ENCODE data around the gene SAP25.

Gene SAP25

DNA sequence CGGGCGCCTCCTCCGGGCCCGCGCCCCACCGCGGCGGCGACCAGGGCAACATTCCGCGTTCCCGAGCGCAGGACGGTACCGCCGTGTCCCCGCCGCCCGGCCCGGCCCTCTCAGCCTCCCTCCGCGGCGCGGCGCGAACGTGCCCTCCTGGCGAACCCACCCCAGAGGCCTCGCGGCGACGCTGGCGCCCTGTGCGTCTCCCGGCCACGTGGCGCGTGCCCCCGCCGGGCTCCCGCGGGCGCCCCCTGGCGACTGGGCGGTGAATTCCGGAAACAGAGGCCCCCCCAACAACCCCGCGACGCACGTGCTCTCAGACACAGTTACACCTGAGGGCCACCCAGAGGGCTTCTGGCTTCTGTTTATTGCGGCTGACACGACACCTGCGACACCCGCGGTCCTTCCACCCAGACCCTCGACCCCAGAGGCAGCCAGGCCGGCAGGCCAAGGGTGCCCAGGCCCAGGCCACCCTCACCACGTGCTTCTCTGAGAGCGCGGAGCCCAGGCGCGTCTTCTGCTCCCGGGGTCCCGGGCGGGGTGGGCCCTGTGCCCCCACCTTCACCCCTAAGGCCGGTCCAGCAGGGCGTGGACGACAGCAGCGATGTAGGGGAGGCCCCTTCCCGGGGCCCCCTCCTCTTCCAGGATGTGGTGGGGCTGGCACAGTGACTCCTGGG lies at the start of gene SAP25:
Gene SAP25, minus strand, starts transcription at position 210 of the 671 bp plus-strand sequence. Its CDS starts 158 bp downstream, at position 52.
- DNase-seq (ENCODE audit: low read depth in 2 of 3, low spot score in 1 of 3) = no peak

- DNase-seq (ENCODE audit: low read depth in 2 of 3, low spot score in 1 of 3) = no peak
These were observed 47.9 kb upstream of the SAP25 start for GRCh38 chr7:100621554-100621953.

DNA sequence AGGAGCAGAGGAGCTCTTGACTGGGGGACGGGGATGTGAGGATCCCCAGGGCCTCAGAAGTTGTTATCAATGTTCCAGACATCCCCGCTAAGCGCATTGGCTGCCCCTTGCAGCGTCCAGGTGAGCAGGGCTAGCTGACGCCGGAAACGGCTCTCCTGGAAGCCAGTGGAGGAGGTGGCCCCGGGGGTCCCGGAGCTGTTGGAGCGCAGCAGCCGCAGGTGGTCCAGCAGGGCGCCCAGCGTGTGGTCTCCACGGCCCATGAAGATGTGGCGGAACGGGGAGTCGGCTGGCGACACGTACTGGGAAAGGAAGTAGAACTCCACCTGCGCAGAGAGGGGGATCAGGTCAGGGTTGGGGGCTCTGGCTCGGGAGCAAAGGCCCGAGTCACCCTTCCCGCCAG lies 47.1 kb upstream of the SAP25 start:
- DNase-seq (ENCODE audit: low read depth in 2 of 3, low spot score in 1 of 3) = no peak

GRCh38 chr7:100620239-100620638 lies 46.5 kb upstream of the SAP25 start:
- no peak for DNase-seq (ENCODE audit: low read depth in 2 of 3, low spot score in 1 of 3)

DNA sequence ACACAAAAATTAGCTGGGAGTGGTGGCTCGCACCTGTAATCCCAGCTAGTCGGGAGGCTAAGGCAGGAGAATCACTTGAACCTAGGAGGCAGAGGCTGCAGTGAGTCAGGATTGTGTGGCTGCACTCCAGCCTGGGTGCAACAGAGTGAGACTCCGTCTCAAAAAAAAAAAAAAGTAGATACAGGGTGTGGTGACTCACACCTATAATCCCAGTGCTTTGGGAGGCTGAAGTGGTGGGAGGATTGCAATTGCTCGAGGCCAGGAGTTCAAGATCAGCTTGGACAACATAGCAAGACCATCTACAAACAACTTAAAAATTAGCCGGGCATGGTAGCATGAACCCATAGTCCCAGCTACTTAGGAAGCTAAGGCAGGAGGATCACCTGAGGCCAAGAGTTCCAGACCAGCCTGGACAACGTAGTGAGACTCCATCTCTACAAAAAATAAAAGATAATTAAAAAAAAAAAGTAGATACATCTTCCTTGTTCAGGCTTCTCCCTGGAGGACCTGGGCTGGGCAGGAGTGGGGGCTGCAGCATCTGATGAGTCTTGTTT lies 40.7 kb upstream of the SAP25 start:
- DNase-seq (ENCODE audit: low read depth in 2 of 3, low spot score in 1 of 3) = no peak

GRCh38 chr7:100613412-100614175 lies 39.9 kb upstream of the SAP25 start:
- DNase-seq (ENCODE audit: low read depth in 2 of 3, low spot score in 1 of 3) = no peak

DNA sequence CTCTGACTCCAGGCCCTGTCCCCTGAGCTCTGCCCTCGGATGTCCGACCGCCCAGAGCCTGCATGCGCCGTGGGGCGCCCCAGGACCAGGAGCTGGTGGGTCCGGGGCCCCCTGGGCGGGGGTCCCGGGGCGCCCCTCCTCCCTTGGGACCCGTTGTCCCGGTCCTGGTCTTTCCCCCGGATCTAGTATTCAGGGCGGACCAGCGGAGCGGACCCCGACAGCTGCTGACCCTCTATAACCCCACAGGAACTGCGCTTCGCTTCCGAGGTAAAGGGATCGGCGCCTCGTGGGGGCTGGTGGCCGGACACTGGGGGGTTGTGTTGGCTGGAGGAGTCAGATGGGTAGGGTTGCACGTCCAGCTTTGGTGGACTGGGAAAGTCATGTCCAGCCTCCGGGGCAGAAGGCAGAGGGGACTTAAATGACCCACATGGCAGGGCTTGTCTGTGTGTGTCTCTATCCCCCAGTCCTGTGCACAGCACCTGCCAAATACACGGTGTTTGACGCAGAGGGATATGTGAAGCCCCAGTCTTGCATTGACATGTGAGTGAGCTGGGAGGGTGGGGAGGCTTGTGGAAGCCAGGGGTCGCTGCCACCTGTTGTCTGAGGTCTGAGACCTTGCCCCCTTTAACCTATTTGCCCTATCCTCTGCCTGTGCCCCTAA lies 39.2 kb upstream of the SAP25 start:
- DNase-seq (ENCODE audit: low read depth in 2 of 3, low spot score in 1 of 3) = no peak

- peak; percentile 96 to 99 (median 97) for DNase-seq (ENCODE audit: low read depth in 2 of 3, low spot score in 1 of 3)
These were observed 38.5 kb upstream of the SAP25 start, which contains the start of gene MOSPD3 for GRCh38 chr7:100611983-100612729. MOSPD3 (plus strand) TSS chr7:100612540; CDS start chr7:100612792, 252 bp downstream.

- DNase-seq (ENCODE audit: low read depth in 2 of 3, low spot score in 1 of 3) = no peak
These were observed 36.3 kb upstream of the SAP25 start for GRCh38 chr7:100609958-100610357.

- no peak for DNase-seq (ENCODE audit: low read depth in 2 of 3, low spot score in 1 of 3)
These were observed 33.4 kb upstream of the SAP25 start for GRCh38 chr7:100607111-100607510.

DNA sequence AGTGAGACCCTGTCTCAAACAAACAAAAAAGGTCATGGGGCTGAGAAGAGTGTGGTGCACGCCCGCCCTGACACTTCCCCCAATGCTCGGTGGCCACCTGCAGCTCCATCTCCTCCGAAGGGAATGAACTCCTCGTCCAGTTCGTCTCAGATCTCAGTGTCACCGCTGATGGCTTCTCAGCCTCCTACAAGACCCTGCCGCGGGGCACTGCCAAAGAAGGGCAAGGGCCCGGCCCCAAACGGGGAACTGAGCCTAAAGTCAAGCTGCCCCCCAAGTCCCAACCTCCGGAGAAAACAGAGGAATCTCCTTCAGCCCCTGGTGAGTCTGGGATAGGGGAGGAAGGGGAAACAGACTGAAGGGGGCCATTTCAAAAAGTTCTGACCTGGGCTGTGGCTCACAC lies 32.6 kb upstream of the SAP25 start:
- no peak for DNase-seq (ENCODE audit: low read depth in 2 of 3, low spot score in 1 of 3)

DNA sequence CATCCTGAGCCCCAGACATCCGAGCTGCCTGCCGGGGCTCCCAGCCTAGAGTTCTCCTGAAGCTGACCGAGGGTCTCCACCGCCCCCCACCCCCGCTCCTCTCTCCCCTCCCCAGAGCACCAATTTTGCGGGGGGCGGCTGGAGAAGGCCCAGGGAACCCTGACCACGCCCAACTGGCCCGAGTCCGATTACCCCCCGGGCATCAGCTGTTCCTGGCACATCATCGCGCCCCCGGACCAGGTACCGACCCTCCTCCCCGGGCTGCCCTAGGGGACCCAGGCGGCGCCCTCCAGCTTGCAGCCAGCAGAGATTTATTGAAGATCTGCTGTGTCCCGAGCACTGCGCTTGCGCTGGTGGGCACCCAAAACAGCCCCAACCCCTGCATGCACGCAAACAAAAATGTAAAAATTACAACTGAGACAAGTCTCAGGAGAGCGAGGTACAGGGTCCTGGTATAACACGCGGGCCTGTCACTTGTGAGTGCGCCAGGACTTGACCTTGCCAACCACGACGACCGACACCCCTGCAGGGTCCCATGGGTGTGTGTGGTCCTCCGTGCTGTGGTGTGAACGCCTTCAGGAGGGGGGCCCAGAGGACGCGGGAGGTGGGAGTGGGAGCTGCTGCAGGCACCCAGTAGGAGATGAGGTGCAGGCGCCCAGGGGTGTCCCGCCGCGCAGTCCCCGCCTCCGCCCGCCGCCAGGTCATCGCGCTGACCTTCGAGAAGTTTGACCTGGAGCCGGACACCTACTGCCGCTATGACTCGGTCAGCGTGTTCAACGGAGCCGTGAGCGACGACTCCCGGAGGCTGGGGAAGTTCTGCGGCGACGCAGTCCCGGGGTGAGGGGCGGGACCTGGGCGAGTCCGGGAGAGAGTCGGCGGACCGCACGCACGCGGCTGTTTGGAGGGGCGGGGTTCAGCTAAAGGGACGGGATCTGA lies 31.5 kb upstream of the SAP25 start:
- no peak for DNase-seq (ENCODE audit: low read depth in 2 of 3, low spot score in 1 of 3)

DNA sequence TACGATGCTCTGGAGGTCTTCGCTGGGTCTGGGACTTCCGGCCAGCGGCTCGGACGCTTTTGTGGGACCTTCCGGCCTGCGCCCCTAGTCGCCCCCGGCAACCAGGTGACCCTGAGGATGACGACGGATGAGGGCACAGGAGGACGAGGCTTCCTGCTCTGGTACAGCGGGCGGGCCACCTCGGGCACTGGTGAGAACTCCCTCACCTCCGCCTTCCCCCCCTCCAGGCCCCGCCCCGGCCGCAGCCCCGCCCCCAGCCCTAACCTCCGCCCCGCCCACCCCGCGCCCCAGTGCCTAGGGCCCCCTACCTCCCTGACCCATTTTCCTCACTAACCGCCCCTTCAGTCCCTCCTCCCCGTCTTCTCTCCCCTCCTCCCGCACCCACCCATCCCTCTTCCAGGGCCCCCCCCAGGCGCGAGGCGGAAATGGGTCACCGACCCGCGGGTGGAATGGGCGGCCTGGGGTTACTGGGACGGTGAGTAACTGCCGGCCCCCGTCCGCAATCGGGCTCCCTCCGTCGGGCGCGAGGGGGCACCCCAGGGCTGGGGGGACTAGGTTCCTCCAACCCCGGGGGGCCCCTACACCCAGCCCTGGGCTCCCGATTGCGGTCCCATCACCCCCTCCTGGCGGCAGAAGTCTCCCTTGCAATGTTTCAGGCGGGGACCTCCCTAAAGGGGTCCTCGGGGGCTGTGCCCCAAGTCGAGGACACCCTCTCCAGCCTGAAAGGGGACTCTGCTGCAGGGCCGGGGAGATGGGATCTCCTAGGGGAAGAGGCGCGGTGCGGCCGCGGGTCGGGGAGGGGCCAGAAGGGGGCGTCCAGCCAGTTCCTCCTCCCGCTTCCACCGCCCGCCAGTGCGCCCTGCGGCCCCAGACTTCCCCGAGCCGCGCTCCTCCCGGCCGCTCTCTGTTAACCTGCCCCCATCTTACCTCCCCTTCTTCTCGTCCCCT lies 30.6 kb upstream of the SAP25 start:
- peak; percentile 41 to 59 (median 56) for DNase-seq (ENCODE audit: low read depth in 2 of 3, low spot score in 1 of 3)

- DNase-seq (ENCODE audit: low read depth in 2 of 3, low spot score in 1 of 3) = no peak
These were observed 30.0 kb upstream of the SAP25 start for GRCh38 chr7:100603726-100604027.

DNA sequence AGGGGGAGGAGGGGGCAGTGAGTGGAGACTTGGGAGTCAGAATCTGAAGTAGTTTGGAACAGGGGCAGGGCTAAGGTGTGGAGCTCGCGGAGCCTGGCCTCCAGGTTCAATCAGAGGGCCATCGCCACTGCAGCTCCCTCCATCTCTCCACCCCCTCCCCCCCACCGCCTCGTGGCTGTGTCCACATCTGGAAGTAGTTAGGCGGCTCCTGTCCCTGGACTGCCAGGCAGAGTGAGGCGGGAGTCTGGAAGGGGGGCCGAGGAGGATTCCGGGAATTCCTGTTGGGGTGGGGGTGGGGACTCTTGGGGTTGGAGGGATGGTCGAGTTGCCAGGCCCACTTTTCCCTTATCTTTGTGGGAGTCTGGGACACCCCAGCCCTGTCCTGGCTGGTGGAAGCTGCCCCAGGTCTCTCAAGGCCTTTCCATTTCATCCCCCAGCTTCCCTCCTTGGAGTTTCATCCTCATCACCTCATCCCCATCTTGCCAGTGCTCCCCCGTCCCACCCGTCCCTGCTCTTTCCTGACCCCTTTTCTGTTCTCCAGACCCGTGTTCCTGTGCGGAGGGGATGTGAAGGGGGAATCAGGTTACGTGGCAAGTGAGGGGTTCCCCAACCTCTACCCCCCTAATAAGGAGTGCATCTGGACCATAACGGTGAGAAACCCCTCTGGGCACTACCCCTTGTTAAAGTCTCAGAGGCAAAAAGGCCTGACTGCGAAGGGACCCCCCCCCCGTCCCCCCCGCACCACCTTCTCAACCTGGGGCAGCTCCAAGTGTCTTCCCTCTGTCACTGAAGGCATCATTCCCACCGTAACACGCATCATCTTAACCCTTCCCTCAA lies 29.4 kb upstream of the SAP25 start:
- no peak for DNase-seq (ENCODE audit: low read depth in 2 of 3, low spot score in 1 of 3)

DNA sequence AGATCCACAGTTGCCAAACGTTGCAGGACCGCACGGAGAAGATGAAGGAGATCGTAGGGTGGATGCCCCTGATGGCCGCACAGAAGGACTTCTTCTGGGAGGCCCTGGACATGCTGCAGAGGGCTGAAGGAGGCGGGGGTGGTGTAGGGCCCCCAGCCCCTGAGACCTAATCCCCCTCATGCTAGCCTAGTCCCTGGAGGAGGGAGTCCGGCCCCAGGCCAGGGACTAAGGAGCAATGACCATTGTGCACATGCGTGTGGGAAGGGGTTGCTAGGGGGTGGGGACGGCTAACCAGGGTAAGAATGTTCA lies 27.0 kb upstream of the SAP25 start:
- DNase-seq (ENCODE audit: low read depth in 2 of 3, low spot score in 1 of 3) = no peak

DNA sequence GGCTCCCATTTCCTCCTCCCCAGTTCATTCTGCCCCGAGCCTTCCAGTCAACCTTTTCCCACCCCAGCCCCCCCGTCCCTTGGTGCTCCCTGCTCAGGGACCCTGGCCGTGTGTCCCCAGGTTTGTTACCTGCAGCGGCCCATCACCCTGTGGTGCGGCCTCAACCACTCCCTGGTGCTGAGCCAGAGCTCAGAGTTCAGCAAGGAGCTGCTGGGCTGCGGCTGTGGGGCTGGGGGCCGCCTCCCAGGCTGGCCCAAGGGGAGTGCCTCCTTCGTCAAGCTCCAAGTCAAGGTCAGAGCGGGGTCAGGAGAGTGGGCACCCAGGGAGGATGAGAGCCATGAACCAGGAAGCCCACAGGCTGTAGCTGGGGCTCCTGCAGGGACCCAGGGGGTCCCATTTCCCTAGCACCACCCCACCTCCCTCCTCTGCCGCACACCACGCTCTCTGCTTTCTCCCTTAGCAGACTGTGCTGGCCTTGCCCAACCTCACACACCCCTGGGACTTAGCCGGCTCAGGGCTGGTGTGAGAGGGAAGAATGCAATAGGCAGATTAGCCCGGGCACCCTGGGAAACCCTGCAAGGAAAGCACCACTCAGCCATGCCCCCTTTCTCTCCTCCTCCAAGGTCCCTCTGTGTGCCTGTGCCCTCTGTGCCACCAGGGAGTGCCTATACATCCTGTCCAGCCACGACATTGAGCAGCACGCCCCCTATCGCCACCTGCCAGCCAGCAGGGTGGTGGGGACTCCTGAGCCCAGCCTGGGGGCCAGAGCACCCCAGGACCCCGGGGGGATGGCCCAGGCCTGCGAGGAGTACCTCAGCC lies 26.4 kb upstream of the SAP25 start:
- DNase-seq (ENCODE audit: low read depth in 2 of 3, low spot score in 1 of 3) = no peak
